ENCODE measurements around the gene MNT.
"Not testable (repeated sequence)": the region's sequence is repeated elsewhere in the genome, so short reads cannot be mapped to it uniquely, and the experiment has no call there.

Gene MNT, protein sequence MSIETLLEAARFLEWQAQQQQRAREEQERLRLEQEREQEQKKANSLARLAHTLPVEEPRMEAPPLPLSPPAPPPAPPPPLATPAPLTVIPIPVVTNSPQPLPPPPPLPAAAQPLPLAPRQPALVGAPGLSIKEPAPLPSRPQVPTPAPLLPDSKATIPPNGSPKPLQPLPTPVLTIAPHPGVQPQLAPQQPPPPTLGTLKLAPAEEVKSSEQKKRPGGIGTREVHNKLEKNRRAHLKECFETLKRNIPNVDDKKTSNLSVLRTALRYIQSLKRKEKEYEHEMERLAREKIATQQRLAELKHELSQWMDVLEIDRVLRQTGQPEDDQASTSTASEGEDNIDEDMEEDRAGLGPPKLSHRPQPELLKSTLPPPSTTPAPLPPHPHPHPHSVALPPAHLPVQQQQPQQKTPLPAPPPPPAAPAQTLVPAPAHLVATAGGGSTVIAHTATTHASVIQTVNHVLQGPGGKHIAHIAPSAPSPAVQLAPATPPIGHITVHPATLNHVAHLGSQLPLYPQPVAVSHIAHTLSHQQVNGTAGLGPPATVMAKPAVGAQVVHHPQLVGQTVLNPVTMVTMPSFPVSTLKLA

DNA sequence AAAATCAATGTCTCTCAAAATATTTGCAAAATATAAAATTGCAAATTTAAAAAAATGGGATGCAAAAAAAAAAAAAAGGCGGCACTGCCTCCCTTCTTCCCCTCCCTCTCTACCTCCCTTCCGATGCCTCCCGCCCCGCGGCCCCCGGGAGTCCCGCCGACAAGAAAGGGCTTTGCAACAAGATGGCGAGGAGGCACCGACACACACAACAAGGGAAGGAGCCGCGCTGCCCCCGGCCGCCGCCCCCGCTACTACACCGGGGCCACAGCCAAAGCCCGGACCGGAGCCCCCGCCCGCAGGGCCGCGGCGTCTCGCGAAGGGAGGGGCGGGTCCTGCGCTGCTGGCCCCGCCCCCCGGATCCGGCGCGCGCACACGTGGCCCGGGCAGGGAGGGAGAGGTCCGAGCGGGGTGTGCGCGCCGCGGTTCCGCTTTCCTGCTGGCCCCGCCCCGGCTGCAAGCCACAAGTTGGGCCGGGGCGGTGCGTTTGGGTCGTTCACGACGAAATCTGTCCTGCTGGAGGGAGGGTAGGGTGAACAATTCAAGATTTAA is at the start of gene MNT:
MNT (minus strand) TSS at position 184 of the 549 bp plus-strand sequence. CDS start 348 bp downstream, outside the sequence.
- peak; percentile 90 for DNase-seq

DNA sequence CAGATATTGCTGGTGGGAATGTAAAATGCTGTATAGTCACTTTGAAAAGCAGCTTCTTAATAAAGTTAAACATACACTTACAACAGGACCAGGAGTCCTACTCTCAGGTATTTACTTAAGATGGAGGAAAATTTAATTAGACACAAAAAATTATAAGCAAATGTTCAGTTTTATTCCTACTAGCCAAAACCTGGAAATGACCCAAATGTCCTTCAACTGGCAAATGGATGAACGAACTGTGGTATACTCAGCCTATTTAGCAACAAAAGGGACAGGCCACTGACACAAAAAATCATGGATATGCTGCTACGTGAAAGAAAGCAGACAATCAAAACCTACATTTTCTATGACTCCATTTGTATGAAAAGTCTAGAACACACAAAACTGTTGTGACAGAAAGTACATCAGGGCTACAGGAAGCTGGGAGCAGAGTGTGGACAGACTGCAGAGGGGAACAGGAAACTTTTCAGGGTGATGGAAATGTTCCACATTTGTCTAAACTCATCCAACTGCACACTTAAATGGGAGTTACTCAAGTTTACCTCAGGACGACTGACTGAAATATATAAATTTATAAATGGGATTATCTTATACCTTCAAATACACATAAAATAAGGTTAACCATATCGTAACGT is 49.3 kb upstream of the MNT start:
- DNase-seq: no peak

DNA sequence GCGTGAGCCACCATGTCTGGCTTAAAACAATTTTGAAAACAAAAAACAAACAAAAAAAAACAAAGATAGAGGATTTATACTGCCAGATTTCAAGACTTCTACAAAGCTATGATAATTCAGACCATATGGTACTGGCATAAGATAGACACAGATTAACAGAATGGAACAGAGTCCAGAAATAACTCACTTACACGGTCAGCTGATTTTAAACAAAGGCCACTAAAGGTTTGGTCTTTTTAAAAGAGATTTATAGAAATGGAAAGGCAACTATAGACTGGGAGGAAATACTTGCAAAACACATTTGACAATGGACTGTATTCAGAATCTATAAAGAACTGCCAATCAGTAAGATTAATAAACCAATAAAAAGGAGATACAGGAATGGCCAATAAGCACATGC is 48.6 kb upstream of the MNT start:
- DNase-seq: peak; percentile 47

DNA sequence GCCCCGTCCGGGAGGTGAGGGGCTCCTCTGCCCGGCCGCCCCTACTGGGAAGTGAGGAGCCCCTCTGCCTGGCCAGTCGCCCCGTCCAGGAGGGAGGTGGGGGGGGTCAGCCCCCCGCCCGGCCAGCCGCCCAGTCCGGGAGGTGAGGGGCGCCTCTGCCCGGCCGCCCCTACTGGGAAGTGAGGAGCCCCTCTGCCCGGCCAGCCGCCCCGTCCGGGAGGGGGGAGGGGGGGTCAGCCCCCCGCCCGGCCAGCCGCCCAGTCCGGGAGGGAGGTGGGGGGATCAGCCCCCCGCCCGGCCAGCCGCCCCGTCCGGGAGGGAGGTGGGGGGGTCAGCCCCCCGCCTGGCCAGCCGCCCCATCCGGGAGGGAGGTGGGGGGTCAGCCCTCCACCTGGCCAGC is 46.6 kb upstream of the MNT start:
- not testable (repeated sequence) for DNase-seq

DNA sequence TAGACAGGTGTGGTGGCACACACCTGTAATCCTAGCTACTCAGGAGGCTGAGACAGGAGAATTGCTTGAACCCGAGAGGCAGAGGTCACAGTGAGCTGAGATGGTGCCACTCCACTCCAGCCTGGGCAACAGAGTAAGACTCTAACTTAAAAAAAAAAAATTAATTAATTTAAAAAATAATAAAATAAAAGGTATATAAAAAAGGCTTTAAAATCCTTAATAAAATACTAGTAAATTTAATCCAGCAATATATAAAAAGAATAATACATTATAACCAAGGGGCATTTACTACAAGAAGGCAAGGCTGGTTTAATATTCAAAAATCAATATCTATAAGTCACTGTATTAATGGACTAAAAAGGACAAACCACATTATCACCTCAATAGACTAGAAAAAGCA is 44.8 kb upstream of the MNT start:
- DNase-seq: no peak

DNA sequence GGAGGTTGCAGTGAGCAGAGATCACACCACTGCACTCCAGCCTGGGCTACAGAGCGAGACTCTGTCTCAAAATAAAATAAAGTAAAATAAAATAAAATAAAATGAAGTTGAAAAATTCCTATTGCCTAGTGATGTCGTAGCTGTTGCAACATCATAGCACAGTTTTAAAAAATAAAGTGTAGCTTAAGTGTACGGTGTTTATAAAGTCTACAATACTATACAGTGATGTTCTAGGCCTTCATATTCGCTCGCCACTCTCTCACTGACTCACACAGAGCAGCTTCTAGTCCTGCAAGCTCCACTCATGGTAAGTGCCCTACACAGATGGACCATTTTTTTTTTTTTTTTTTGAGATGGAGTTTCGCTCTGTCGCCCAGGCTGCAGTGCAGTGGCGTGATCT is 43.5 kb upstream of the MNT start:
- no peak for DNase-seq

DNA sequence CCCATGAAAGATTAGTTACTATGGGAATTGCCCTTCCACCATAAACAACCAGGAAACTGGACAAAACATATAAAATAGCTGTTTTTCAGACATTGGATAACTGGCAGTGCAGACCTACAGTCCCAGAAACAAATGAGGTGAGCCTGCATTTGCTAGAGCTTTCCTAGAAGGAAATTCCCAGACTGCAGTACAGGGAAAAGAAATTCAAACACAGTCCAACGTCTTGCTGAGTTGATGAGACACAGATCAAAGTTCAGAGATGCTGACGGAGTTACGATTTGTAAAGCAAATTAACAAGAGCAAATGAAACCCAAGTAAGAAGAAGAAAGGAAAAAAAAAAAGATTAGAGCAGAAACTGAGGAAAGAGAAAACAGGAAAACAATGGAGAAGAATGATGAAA is 41.3 kb upstream of the MNT start:
- DNase-seq: no peak

DNA sequence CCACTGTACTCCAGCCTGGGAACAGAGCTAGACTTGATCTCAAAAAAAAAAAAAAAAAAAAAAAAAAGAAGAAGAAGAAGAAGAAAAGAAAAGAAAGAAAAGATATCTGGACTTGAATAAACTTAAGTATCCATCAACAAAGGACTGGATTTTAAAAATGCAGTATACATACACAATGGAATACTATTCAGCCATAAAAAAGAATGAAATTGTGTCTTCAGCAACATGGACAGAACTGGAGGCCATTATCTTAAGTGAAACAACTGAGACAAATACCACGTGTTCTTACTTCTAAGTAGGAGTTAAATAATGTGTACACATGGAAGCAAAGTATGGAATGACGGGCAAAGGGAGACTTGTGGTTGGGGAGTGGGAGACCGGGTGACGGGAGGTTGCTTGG is 40.1 kb upstream of the MNT start:
- DNase-seq: no peak

DNA sequence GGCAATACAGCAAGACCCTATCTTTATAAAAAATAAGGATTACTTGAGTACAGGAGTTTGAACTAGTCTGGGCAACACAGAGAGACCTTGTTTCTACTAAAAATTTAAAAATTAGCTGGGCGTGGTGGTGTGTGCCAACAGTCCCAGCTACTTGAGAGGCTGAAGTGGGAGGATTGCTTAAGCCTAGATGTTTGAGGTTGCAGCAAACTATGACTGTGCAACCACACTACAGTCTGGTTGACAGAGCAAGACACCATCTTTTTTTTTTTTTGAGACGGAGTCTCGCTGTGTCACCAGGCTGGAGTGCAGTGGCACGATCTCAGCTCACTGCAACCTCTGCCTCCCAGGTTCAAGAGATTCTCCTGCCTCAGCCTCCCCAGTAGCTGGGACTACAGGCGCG is 39.1 kb upstream of the MNT start:
- not testable (repeated sequence) for DNase-seq

DNA sequence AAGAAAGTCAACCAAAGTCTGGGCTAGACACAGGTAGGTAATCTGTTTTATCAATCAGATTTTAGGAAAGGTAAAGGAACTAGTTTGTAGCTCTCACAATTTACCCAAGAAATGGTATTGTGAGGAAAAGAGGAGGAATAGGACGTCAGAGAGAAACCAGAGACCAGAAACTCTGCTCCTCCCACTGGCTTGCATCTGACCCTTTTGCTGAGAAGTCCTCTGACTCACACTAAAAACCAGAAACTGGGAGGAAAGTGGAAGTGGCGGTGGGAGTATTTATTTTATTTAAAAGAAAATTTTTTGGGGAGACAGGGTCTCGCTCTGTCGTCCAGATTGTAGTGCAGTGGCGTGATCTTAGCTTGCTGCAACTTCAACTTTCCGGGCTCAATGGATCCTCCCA is 38.0 kb upstream of the MNT start:
- no peak for DNase-seq

DNA sequence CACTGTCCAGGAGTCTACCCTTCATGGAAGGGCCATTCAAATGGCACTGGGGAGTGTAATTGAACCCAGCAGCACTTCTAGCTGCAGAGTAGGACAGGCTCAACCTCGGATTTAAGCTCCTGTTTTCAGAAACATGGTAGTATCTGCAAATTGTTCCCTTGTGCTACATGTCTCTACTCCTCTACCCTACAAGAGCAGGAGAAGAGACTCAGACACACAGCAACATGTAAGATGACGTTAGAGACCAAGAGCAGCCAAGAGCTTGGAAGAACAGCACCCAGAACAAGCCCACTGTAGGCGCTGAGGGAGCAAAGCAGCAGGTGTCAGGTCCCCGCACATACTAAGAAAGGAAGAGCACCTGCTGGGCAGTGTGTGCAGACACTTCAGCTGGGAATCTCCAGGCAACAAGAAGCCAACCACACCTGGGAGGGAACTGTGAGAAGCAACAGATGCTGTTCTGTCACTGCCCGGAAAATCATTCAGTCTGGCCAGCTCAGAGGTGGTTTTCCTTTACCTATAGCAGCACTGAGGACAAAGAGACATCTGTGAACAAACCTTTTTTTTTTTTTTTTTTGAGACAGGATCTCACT is 35.6 kb upstream of the MNT start:
- no peak for DNase-seq

DNA sequence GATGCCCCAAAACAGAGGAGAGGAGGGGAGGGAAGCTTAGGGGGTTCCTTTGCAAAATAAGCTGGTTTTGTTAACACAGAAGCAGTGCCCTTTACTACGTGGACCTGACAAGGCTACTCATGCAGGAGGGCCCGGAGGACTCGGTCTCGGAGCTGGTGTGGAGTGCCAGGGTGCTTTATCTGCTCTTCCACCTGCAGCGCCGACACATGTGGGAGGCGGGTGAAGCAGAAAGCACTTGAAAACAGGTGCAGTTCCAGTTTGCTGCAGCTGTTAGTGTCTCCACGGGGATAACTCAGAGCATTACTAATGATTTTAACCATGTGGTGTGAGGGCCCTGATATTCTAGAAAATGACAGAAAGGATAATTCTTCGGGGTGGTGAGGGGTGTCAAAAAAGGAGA is 35.0 kb upstream of the MNT start:
- DNase-seq: no peak

DNA sequence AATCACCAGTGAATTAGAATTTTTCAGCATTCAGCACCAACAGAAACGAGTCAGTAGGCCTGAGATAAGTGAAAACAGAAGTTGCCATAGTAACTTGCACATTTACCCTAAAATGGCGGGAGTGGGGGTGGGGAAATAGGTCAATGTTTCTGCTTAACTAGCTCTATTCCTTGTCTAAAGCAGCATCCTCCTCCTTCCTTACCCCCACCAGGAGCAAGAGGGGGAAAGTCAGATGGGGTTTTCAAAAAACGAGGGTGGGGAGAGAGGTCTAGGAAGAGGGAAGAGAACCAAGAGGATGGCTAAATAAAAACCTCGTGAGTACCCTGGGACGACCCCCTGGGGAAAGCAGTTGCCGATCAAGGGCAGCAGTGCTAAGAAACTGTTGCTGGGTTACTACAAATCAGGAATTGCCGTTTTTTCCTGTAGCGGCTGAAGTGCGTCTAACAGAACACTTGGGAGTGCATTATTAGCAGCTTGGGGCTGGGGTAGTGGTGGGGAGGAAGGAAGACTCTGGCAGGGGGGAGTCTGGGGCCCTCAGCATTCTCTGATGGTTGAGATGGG is 34.4 kb upstream of the MNT start:
- no peak for DNase-seq

DNA sequence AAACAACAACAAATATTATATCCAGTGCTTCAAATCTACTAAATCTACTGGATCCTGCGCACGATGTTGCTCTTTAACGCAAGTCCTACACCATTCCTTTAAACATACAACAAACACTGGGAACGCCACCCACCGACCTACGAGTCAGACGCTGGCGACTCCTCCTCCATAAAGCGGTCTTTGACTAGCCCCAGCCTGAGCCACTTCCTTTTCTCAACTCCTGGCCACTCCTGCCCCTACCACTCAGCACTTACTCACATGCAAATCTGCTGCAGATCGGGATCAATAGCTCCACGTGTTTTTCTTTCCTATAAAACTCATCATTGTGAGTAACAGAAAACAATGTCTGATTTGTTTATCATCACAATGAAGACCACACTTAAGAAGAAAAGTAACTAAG is 32.8 kb upstream of the MNT start:
- no peak for DNase-seq

DNA sequence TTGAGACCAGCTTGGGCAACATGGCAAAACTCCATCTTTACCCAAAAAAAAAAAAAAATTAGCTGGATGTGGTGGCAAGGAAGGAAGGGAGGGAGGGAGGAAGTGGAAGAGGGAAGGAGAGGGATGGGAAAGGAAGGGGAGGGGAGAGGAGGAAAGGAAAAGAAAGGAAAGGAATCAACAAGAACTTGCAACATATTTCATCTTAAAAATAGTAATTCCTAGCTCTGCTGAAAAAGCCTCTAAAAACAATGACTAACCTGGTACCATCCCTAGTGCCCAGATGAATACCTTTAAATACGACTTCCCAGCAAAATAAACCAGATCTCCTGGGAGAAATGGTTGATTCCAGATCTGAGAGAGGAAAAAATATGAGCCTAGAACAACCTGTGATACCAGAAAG is 27.1 kb upstream of the MNT start:
- DNase-seq: no peak

DNA sequence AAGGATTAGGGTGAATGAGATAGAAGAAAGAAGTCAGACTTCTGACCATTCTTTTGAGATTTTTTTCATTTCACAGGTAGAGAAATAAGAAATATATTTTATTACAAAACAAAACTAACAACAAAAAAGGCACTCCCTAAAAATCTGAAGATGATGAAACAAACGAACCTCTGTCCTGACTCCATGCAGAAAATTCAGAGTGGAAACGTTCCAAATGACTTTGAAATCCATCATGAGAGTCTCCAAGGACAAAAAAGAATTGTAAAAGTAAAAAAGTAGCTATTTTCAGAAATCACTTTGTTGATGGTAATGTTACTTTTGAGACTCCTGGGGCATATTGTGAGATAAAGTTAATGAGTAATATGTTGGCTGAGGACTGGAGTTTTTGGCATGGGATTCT is 26.4 kb upstream of the MNT start:
- DNase-seq: no peak

DNA sequence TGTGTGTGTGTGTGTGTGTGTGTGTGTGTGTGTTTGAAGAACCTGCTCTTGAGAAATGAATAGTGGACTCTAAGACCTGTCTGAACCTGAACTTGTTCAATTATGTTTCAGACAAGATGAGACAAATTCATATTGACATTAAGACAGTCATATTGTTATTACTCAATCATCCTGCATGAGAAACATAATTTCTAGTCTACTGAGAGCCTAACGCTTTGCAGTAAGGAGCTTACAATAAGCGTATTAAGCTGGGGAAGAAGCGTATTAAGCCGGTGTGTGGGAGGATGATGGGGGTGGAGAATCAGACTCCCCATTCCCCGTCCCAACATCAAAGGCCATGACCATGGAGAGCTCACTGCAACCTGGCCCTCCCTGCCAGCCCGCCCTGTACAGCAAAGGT is 22.4 kb upstream of the MNT start:
- DNase-seq: no peak

DNA sequence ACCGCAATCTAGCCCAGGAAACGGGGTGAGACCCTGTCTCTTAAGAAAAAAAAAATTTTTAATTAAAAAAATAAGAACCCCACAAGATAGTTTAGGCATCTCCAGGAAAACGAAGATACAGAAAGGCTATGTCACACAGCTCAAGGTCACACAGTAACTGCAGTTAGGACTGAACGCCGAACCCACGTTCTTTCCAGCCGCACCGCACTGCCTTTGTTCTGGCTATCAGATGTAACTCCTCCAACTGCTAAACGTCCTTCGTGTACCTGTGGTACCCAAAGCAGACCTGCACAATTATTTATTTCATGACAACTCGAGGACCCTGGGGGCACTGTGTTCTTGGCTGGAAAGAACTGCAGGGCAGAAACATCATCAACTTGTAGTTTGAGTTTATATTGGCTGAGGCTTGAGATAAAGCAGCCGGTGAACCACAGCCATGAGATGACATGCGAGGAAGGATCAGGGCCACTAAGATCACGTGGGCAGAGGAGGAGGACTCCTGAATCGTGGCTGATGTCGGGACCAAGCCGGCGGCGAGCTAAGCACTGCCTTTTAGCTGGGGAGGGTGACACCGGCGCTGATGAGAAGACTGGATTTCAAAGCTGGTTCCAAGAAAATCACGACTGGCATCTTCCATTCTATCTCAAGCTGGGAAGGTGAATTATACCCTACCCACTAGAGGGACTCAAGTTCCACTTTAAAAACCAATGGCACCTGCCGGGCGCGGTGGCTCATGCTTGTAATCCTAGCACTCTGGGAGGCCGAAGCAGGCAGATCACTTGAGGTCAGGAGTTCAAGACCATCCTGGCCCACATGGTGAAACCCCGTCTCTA is 20.7 kb upstream of the MNT start:
- DNase-seq: no peak

DNA sequence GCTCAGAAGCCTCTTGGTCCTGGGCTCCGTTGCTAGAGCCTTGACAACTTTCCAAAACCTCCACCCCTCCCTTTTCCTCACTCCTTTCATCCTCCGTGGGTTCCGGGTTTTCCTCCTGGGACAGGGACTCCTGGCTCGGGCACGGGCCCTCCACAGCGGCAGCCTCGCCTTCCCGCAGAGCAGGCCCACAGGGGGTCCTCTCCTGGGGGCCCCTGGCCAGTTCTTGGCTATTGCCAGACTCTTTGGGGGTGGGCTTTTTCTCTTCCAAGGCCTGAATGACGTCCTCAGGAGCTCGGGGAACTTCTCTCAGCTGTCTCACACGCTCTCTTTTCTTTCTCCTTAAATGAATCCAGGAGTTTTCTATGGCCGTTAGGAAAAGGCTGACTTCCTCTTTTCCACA is 19.3 kb upstream of the MNT start:
- DNase-seq: no peak

DNA sequence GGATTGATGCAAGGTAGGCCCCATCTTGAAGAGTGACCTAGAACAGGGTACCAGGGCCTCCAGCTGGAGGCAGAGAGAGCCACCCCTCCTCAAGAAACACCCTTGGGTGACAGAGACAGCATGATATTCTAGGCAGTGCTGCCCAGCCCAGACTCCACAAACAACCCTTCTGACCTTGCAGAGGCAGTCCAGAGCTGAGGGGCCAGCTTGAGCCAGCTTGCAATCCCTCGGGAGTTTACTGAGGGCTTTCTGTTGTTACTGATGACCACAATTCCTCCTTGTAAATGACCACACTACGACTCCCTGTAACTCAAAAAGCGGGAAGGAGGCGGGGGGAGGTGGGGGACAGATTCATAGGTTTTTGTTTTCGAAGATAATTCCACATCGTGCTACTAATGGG is 18.6 kb upstream of the MNT start:
- DNase-seq: no peak

DNA sequence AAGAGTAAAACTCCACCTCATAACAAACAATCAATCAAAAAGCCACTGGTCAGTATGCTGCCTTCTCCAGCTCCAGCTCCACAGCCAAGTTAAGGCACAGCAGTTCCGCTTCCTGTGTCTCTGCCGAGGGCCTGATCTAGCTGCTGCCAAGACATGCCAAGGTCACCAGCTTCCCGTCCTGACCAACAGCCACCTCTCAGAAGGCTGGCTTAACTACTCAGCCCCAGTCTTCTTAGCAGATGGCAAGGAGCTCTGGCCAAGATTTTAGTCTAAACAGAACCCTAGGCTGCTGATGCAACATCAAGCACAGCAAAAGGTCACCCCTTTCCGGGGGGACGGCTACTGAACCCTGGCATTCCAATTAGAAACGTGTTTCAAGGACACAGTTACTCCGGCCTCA is 17.7 kb upstream of the MNT start:
- no peak for DNase-seq

DNA sequence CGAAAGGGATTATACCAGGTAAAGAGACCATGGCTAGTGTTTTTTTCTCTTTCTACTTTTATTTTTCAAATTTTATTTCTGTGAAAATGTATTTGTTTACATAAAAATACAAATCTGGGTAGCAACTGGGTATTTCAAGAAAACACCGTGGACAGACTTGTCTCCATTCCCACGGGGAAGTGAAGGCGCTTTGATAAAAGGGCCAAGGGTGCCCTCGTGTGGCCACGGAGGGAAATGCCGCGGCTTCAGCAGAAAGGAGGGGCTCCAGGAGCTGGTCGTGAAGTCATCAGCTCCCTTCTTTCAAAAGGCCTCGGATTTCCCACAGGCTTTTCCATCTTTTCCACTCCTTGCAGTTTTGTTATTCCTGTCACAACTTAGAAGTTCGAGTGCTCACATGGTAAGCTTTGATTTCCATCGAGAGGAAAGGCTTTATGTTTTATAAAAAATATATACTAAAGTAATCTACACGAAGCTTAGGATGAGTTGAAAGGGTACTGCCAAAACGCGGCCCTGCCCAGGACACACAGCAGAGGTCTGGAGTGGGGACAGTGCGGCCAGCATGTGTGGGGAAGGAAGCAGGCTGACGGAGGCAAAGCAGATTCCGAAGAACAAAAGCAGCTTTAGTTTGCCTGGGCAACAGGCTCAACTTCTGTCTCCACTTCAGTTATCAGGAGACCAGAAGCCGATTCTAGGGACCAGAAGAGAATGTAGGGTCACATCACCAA is 15.3 kb upstream of the MNT start:
- DNase-seq: peak; percentile 54

Data from NCI-H446 treated with DMSO at 0.1 percent for 48 hours (cell line).